ENCODE data around the gene CRYBA4.

CRYBA4 gene

GRCh38 chr22:26673486-26673885 is 51.7 kb downstream of the CRYBA4 start:
- peaks cover 49% of the 10 kb centered on the region for H3K4me1 ChIP-seq (ENCODE audit: insufficient read depth, low read length)
- H3K4me2 ChIP-seq (ENCODE audit: insufficient read depth, low read length): peak overlapping the region; percentile 99
- peak overlapping the region; percentile 92 for H3K27ac ChIP-seq (ENCODE audit: low read length)
- peaks cover 52% of the 10 kb centered on the region for H3K79me2 ChIP-seq (ENCODE audit: insufficient read depth, low read length)
- no peaks in the 10 kb centered on the region for H3K27me3 ChIP-seq (ENCODE audit: insufficient read depth, low read length, poor library complexity)
- ATAC-seq (ENCODE audit: insufficient read depth, low read depth) (no peak), DNase-seq (no peak)
- peak overlapping the region; percentile 88 for H2AFZ ChIP-seq (ENCODE audit: low read depth, low read length)
- peak overlapping the region; percentile 99 for H3K9ac ChIP-seq (ENCODE audit: low read depth, low read length)
- H3K36me3 ChIP-seq (ENCODE audit: insufficient read depth, low read length): peaks cover 22% of the 10 kb centered on the region
- H4K20me1 ChIP-seq (ENCODE audit: insufficient read depth, low read length): peaks cover 25% of the 10 kb centered on the region
- H3K4me3 ChIP-seq (ENCODE audit: low read depth in 1 of 2, low read length in 2 of 2): peak overlapping the region; percentile 99
- H3K9me3 ChIP-seq (ENCODE audit: insufficient read depth, low read length, severe bottlenecking): no peaks in the 10 kb centered on the region
- no peak for TF ChIP-seq CTCF (IDR thresholded peaks at IDR 0.05; ENCODE audit: borderline replicate concordance, extremely low read depth, low read length, poor library complexity, severe bottlenecking)

GRCh38 chr22:26674211-26675190 is 52.7 kb downstream of the CRYBA4 start:
- peaks cover 62% of the 10 kb centered on the region for H3K79me2 ChIP-seq (ENCODE audit: insufficient read depth, low read length)
- H3K27ac ChIP-seq (ENCODE audit: low read length): peak overlapping the region; percentile 92
- peaks cover 49% of the 10 kb centered on the region for H3K4me1 ChIP-seq (ENCODE audit: insufficient read depth, low read length)
- H3K4me2 ChIP-seq (ENCODE audit: insufficient read depth, low read length): peak overlapping the region; percentile 99
- DNase-seq: peak; percentile 44
- no peaks in the 10 kb centered on the region for H3K9me3 ChIP-seq (ENCODE audit: insufficient read depth, low read length, severe bottlenecking)
- H3K4me3 ChIP-seq (ENCODE audit: low read depth in 1 of 2, low read length in 2 of 2): peak overlapping the region; percentile 99; a peak in 3 of 4 replicates
- TF ChIP-seq EZH2 (IDR thresholded peaks at IDR 0.05; ENCODE audit: borderline replicate concordance, low read depth, low read length, severe bottlenecking): no peak
- peak; percentile 41 for TF ChIP-seq CTCF (IDR thresholded peaks at IDR 0.05; ENCODE audit: borderline replicate concordance, extremely low read depth, low read length, poor library complexity, severe bottlenecking)
- H3K27me3 ChIP-seq (ENCODE audit: insufficient read depth, low read length, poor library complexity): no peaks in the 10 kb centered on the region
- no peak overlapping the region for H2AFZ ChIP-seq (ENCODE audit: low read depth, low read length)
- peak overlapping the region; percentile 99 for H3K9ac ChIP-seq (ENCODE audit: low read depth, low read length)
- peaks cover 22% of the 10 kb centered on the region for H3K36me3 ChIP-seq (ENCODE audit: insufficient read depth, low read length)
- ATAC-seq (ENCODE audit: insufficient read depth, low read depth): no peak
- peaks cover 31% of the 10 kb centered on the region for H4K20me1 ChIP-seq (ENCODE audit: insufficient read depth, low read length)

- H4K20me1 ChIP-seq (ENCODE audit: insufficient read depth, low read length): peaks cover 41% of the 10 kb centered on the region
- H3K4me3 ChIP-seq (ENCODE audit: low read depth in 1 of 2, low read length in 2 of 2): no peak overlapping the region
- H3K4me2 ChIP-seq (ENCODE audit: insufficient read depth, low read length): peak overlapping the region; percentile 99
- peaks cover 73% of the 10 kb centered on the region for H3K79me2 ChIP-seq (ENCODE audit: insufficient read depth, low read length)
- H3K27me3 ChIP-seq (ENCODE audit: insufficient read depth, low read length, poor library complexity): no peaks in the 10 kb centered on the region
- no peak overlapping the region; the same call in 1 of the 2 replicates for H3K27ac ChIP-seq (ENCODE audit: low read length)
- no peak for ATAC-seq (ENCODE audit: insufficient read depth, low read depth)
- H3K4me1 ChIP-seq (ENCODE audit: insufficient read depth, low read length): peaks cover 49% of the 10 kb centered on the region
- no peaks in the 10 kb centered on the region for H3K9me3 ChIP-seq (ENCODE audit: insufficient read depth, low read length, severe bottlenecking)
- no peak overlapping the region for H2AFZ ChIP-seq (ENCODE audit: low read depth, low read length)
- peaks cover 33% of the 10 kb centered on the region for H3K36me3 ChIP-seq (ENCODE audit: insufficient read depth, low read length)
- no peak for DNase-seq
- no peak overlapping the region for H3K9ac ChIP-seq (ENCODE audit: low read depth, low read length)
- TF ChIP-seq EZH2 (IDR thresholded peaks at IDR 0.05; ENCODE audit: borderline replicate concordance, low read depth, low read length, severe bottlenecking) (no peak), CTCF (IDR thresholded peaks at IDR 0.05; ENCODE audit: borderline replicate concordance, extremely low read depth, low read length, poor library complexity, severe bottlenecking) (no peak)
Measured at GRCh38 chr22:26675687-26676268, 54.0 kb downstream of the CRYBA4 start.

Data from DND-41 (cell line).